Kidney epithelial cell (primary cell): ENCODE measurements around the gene ABTB2. TPM values are rescaled to one million over a fixed set of nuclear protein-coding genes. Genes with fewer than 3 reads are reported as not detected.

Experiments used
- DNase-seq: peaks from one replicate; pipeline ENCODE4 v3.0.0-alpha.2; 2010; ENCODE audit warnings: low read depth
- H3K27me3 ChIP-seq: 2 replicates; pipeline ENCODE4 v1.6.0; 2011; ENCODE audit warnings: low read length; ENCODE audit not compliant: control insufficient read depth, insufficient read depth
- H3K36me3 ChIP-seq: 2 replicates; pipeline ENCODE4 v1.5.1; 2011; ENCODE audit warnings: low read length; ENCODE audit not compliant: control insufficient read depth, insufficient read depth
- H3K4me3 ChIP-seq: 2 replicates; pipeline ENCODE4 v1.5.1; 2011; ENCODE audit warnings: low read depth, mild to moderate bottlenecking, control low read depth, low read length
- CTCF ChIP-seq: IDR thresholded peaks from 2 replicates; pipeline ENCODE4 v1.5.1; 2011; ENCODE audit warnings: mild to moderate bottlenecking, moderate library complexity, low read length, control low read depth, inconsistent platforms; ENCODE audit not compliant: insufficient read depth, poor library complexity, severe bottlenecking
- total RNA-seq: library from RNA; depleted of rRNA; stranded (reverse); fragments of >200 nt; gene quantifications from 2 replicates; pipeline ENCODE4 v1.2.3, GENCODE V29; 2015

ABTB2 gene
- total RNA-seq, 1 donor from 2014 or later: 26.8 TPM

GRCh38 chr11:34140149-34140548 lies 217.7 kb downstream of the ABTB2 start:
- no peaks in the 10 kb centered on the region for H3K27me3 ChIP-seq
- no peak for DNase-seq
- peaks cover 3% of the 10 kb centered on the region for H3K36me3 ChIP-seq
- no peak for TF ChIP-seq CTCF
- H3K4me3 ChIP-seq: no peak overlapping the region

GRCh38 chr11:34139346-34139745 lies 218.5 kb downstream of the ABTB2 start:
- no peaks in the 10 kb centered on the region for H3K27me3 ChIP-seq
- DNase-seq: no peak
- no peak for TF ChIP-seq CTCF
- H3K36me3 ChIP-seq: peaks cover 3% of the 10 kb centered on the region
- H3K4me3 ChIP-seq: no peak overlapping the region

- no peak for TF ChIP-seq CTCF
These were observed 221.4 kb downstream of the ABTB2 start for GRCh38 chr11:34136420-34136819.

GRCh38 chr11:34135439-34135838 lies 222.4 kb downstream of the ABTB2 start:
- Histone ChIP-seq H3K27me3 (no peaks in the 10 kb centered on the region), H3K4me3 (no peak overlapping the region), H3K36me3 (peaks cover 3% of the 10 kb centered on the region)
- TF ChIP-seq CTCF: no peak
- no peak for DNase-seq

More at GRCh38 chr11:34136420-34136819, 221.4 kb downstream of the ABTB2 start:
- no peak overlapping the region for H3K4me3 ChIP-seq
- H3K36me3 ChIP-seq: peaks cover 3% of the 10 kb centered on the region
- H3K27me3 ChIP-seq: no peaks in the 10 kb centered on the region
- no peak for DNase-seq

GRCh38 chr11:34134765-34135164 lies 223.0 kb downstream of the ABTB2 start:
- TF ChIP-seq CTCF: no peak
- H3K4me3 ChIP-seq: no peak overlapping the region
- no peaks in the 10 kb centered on the region for H3K27me3 ChIP-seq
- DNase-seq: no peak
- peaks cover 3% of the 10 kb centered on the region for H3K36me3 ChIP-seq

GRCh38 chr11:34132261-34132965 lies 225.4 kb downstream of the ABTB2 start:
- Histone ChIP-seq H3K27me3 (no peaks in the 10 kb centered on the region), H3K36me3 (peaks cover under 1% of the 10 kb centered on the region), H3K4me3 (no peak overlapping the region)
- no peak for DNase-seq
- no peak for TF ChIP-seq CTCF
